ENCODE measurements around the gene NUP88.

- no peak for TF ChIP-seq GATA3 (IDR thresholded peaks at IDR 0.05; ENCODE audit: low read depth, low read length)
- no peak for TF ChIP-seq GATA2 (IDR thresholded peaks at IDR 0.05; ENCODE audit: low read depth, low read length)
Measured at GRCh38 chr17:5468075-5468473, 48.6 kb upstream of the NUP88 start.
